Spleen (tissue), 7 donors: ENCODE results near the gene TSNAX.

ENCODE experiments used
- CTCF ChIP-seq, 11 experiments: fragments of 200-600 bp in 7 of 11; fragments of 450-650 bp in 4 of 11; sonication (generic) in 4 of 11; IDR thresholded peaks in 8 of 11; conservative IDR thresholded peaks in 3 of 11; 1 replicate in 7 of 11; 2 replicates in 4 of 11; pipeline versions ENCODE4 v1.4.0 to v1.8.0; 2016 to 2021; ENCODE audit warnings: antibody characterized with exemption in 11 of 11, inconsistent platforms in 4 of 11, mild to moderate bottlenecking in 1 of 11
- POLR2A ChIP-seq, 3 donors: fragments of 450-650 bp; IDR thresholded peaks; one replicate each; pipeline ENCODE4 v1.5.1; 2017; ENCODE audit warnings: antibody characterized with exemption in 3 of 3, mild to moderate bottlenecking in 1 of 3
- POLR2AphosphoS5 ChIP-seq, 3 donors: sonication (generic); formaldehyde crosslinking; IDR thresholded peaks; one replicate each; pipeline ENCODE4 v1.5.1; 2017; ENCODE audit warnings: antibody characterized with exemption in 3 of 3
- donor health status: DM: no; HTN: no; CAD: no; lungs with moderate emphysema.
- donor health status: DM: no; HTN: no; CAD: no.
- donor health status: DM: no; HTN: no; CAD: no.

- TF ChIP-seq CTCF (IDR thresholded peaks at IDR 0.05 in 8 of 11, conservative IDR thresholded peaks at IDR 0.05 in 3 of 11) (no peak), POLR2A (IDR thresholded peaks at IDR 0.05) (no peak), POLR2AphosphoS5 (IDR thresholded peaks at IDR 0.05) (no peak)
These were observed 77.0 kb downstream of the TSNAX start for GRCh38 chr1:231605149-231606100.
